ENCODE results near the gene OR2T35.
"Not testable (repeated sequence)": the region's sequence is repeated elsewhere in the genome, so short reads cannot be mapped to it uniquely, and the experiment has no call there.

The OR2T35 gene

GRCh38 chr1:248681651-248682050 is 36.6 kb upstream of the OR2T35 start:
- no peak overlapping the region for H3K4me2 ChIP-seq (ENCODE audit: insufficient read depth, low read length)

GRCh38 chr1:248670003-248670402 is 24.9 kb upstream of the OR2T35 start:
- H3K27me3 ChIP-seq (ENCODE audit: insufficient read depth, low read length, poor library complexity) = no peaks in the 10 kb centered on the region
- H2AFZ ChIP-seq (ENCODE audit: low read depth, low read length) = no peak overlapping the region
- H3K4me3 ChIP-seq (ENCODE audit: low read depth in 1 of 2, low read length in 2 of 2) = no peak overlapping the region
- H4K20me1 ChIP-seq (ENCODE audit: insufficient read depth, low read length) = no peaks in the 10 kb centered on the region
- ATAC-seq (ENCODE audit: insufficient read depth, low read depth) = no peak
- H3K9me3 ChIP-seq (ENCODE audit: insufficient read depth, low read length, severe bottlenecking) = peaks cover 16% of the 10 kb centered on the region
- no peak overlapping the region for H3K9ac ChIP-seq (ENCODE audit: low read depth, low read length)
- TF ChIP-seq CTCF (IDR thresholded peaks at IDR 0.05; ENCODE audit: borderline replicate concordance, extremely low read depth, low read length, poor library complexity, severe bottlenecking) (no peak), EZH2 (IDR thresholded peaks at IDR 0.05; ENCODE audit: borderline replicate concordance, low read depth, low read length, severe bottlenecking) (no peak)
- no peaks in the 10 kb centered on the region for H3K36me3 ChIP-seq (ENCODE audit: insufficient read depth, low read length)
- no peak overlapping the region for H3K4me2 ChIP-seq (ENCODE audit: insufficient read depth, low read length)
- no peaks in the 10 kb centered on the region for H3K4me1 ChIP-seq (ENCODE audit: insufficient read depth, low read length)
- no peaks in the 10 kb centered on the region for H3K79me2 ChIP-seq (ENCODE audit: insufficient read depth, low read length)
- H3K27ac ChIP-seq (ENCODE audit: low read length) = no peak overlapping the region
- no peak for DNase-seq

More at GRCh38 chr1:248681651-248682050, 36.6 kb upstream of the OR2T35 start:
- DNase-seq (no peak), ATAC-seq (ENCODE audit: insufficient read depth, low read depth) (no peak)
- Histone ChIP-seq H3K9ac (ENCODE audit: low read depth, low read length) (no peak overlapping the region), H3K9me3 (ENCODE audit: insufficient read depth, low read length, severe bottlenecking) (no peaks in the 10 kb centered on the region), H3K36me3 (ENCODE audit: insufficient read depth, low read length) (no peaks in the 10 kb centered on the region), H4K20me1 (ENCODE audit: insufficient read depth, low read length) (no peaks in the 10 kb centered on the region), H2AFZ (ENCODE audit: low read depth, low read length) (no peak overlapping the region), H3K27me3 (ENCODE audit: insufficient read depth, low read length, poor library complexity) (no peaks in the 10 kb centered on the region), H3K4me3 (ENCODE audit: low read depth in 1 of 2, low read length in 2 of 2) (no peak overlapping the region), H3K4me1 (ENCODE audit: insufficient read depth, low read length) (no peaks in the 10 kb centered on the region), H3K79me2 (ENCODE audit: insufficient read depth, low read length) (no peaks in the 10 kb centered on the region), H3K27ac (ENCODE audit: low read length) (no peak overlapping the region)
- no peak for TF ChIP-seq EZH2 (IDR thresholded peaks at IDR 0.05; ENCODE audit: borderline replicate concordance, low read depth, low read length, severe bottlenecking)
- TF ChIP-seq CTCF (IDR thresholded peaks at IDR 0.05; ENCODE audit: borderline replicate concordance, extremely low read depth, low read length, poor library complexity, severe bottlenecking) = no peak

GRCh38 chr1:248663453-248664328 is 18.6 kb upstream of the OR2T35 start:
- not testable (repeated sequence) for ATAC-seq (ENCODE audit: insufficient read depth, low read depth); H3K27ac ChIP-seq (ENCODE audit: low read length); H3K4me3 ChIP-seq (ENCODE audit: low read depth in 1 of 2, low read length in 2 of 2); H2AFZ ChIP-seq (ENCODE audit: low read depth, low read length); H3K4me1 ChIP-seq (ENCODE audit: insufficient read depth, low read length); H3K36me3 ChIP-seq (ENCODE audit: insufficient read depth, low read length); H4K20me1 ChIP-seq (ENCODE audit: insufficient read depth, low read length); H3K27me3 ChIP-seq (ENCODE audit: insufficient read depth, low read length, poor library complexity); H3K9me3 ChIP-seq (ENCODE audit: insufficient read depth, low read length, severe bottlenecking); H3K9ac ChIP-seq (ENCODE audit: low read depth, low read length); H3K4me2 ChIP-seq (ENCODE audit: insufficient read depth, low read length); DNase-seq; H3K79me2 ChIP-seq (ENCODE audit: insufficient read depth, low read length)

GRCh38 chr1:248656797-248657196 is 11.7 kb upstream of the OR2T35 start:
- not testable (repeated sequence) for H3K9ac ChIP-seq (ENCODE audit: low read depth, low read length); H2AFZ ChIP-seq (ENCODE audit: low read depth, low read length); H3K27me3 ChIP-seq (ENCODE audit: insufficient read depth, low read length, poor library complexity); H3K79me2 ChIP-seq (ENCODE audit: insufficient read depth, low read length); ATAC-seq (ENCODE audit: insufficient read depth, low read depth); H3K9me3 ChIP-seq (ENCODE audit: insufficient read depth, low read length, severe bottlenecking); DNase-seq; H3K4me2 ChIP-seq (ENCODE audit: insufficient read depth, low read length); H3K4me1 ChIP-seq (ENCODE audit: insufficient read depth, low read length); H3K4me3 ChIP-seq (ENCODE audit: low read depth in 1 of 2, low read length in 2 of 2); H3K36me3 ChIP-seq (ENCODE audit: insufficient read depth, low read length); H3K27ac ChIP-seq (ENCODE audit: low read length); H4K20me1 ChIP-seq (ENCODE audit: insufficient read depth, low read length)

GRCh38 chr1:248655354-248655753 is 10.3 kb upstream of the OR2T35 start, which contains the start of gene OR2T27:
Gene OR2T27, minus strand, starts transcription at chr1:248655528. Its CDS starts 4,644 bp downstream, at chr1:248650884.
- not testable (repeated sequence) for H3K27me3 ChIP-seq (ENCODE audit: insufficient read depth, low read length, poor library complexity); H3K9me3 ChIP-seq (ENCODE audit: insufficient read depth, low read length, severe bottlenecking); H2AFZ ChIP-seq (ENCODE audit: low read depth, low read length); H3K36me3 ChIP-seq (ENCODE audit: insufficient read depth, low read length); H3K4me1 ChIP-seq (ENCODE audit: insufficient read depth, low read length); DNase-seq; H3K27ac ChIP-seq (ENCODE audit: low read length); H3K4me3 ChIP-seq (ENCODE audit: low read depth in 1 of 2, low read length in 2 of 2); ATAC-seq (ENCODE audit: insufficient read depth, low read depth); H3K9ac ChIP-seq (ENCODE audit: low read depth, low read length); H3K79me2 ChIP-seq (ENCODE audit: insufficient read depth, low read length); H4K20me1 ChIP-seq (ENCODE audit: insufficient read depth, low read length); H3K4me2 ChIP-seq (ENCODE audit: insufficient read depth, low read length)

GRCh38 chr1:248648770-248649536 is 3.9 kb upstream of the OR2T35 start:
- H3K27me3 ChIP-seq (ENCODE audit: insufficient read depth, low read length, poor library complexity); ATAC-seq (ENCODE audit: insufficient read depth, low read depth); H3K27ac ChIP-seq (ENCODE audit: low read length); H3K79me2 ChIP-seq (ENCODE audit: insufficient read depth, low read length); H3K4me2 ChIP-seq (ENCODE audit: insufficient read depth, low read length); H3K9ac ChIP-seq (ENCODE audit: low read depth, low read length); H4K20me1 ChIP-seq (ENCODE audit: insufficient read depth, low read length); H3K4me1 ChIP-seq (ENCODE audit: insufficient read depth, low read length); DNase-seq; H3K36me3 ChIP-seq (ENCODE audit: insufficient read depth, low read length); H3K9me3 ChIP-seq (ENCODE audit: insufficient read depth, low read length, severe bottlenecking); H2AFZ ChIP-seq (ENCODE audit: low read depth, low read length); H3K4me3 ChIP-seq (ENCODE audit: low read depth in 1 of 2, low read length in 2 of 2): not testable (repeated sequence)
